Stimulated activated CD4-positive, alpha-beta T cell treated with anti-CD3 and anti-CD28 coated beads, Interleukin-15, amount 100 ng/mL, for 48 hours (primary cell): ENCODE measurements around the gene ARL3.
A peak's percentile ranks its signal among the peaks of the same experiment; 100 is the strongest.
"Not testable (repeated sequence)": the region's sequence is repeated elsewhere in the genome, so short reads cannot be mapped to it uniquely, and the experiment has no call there.

Experiments used
- DNase-seq, 2 donors: peaks; one replicate each; pipeline ENCODE4 v3.0.0-alpha.2; 2020; ENCODE audit warnings: low read depth in 2 of 2

The ARL3 gene

DNA sequence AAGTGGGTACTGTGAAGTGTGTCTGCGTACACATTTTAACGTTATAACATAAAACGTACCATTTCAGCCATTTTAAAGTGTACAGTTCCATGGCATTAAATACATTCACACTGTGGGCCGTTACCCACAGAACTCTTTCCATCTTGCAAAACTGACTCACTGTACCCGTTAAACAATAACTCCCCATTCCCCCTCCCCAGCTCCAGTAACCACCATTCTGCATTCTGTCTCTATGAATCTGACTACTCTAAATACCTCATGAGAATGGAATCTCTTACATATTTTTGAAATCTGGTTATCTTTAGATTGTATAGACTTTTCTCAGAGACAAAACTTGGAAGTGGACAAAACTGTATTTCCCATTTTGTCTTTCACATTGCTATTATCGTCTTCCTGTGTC is 9.3 kb downstream of the ARL3 start:
- no peak for DNase-seq

DNA sequence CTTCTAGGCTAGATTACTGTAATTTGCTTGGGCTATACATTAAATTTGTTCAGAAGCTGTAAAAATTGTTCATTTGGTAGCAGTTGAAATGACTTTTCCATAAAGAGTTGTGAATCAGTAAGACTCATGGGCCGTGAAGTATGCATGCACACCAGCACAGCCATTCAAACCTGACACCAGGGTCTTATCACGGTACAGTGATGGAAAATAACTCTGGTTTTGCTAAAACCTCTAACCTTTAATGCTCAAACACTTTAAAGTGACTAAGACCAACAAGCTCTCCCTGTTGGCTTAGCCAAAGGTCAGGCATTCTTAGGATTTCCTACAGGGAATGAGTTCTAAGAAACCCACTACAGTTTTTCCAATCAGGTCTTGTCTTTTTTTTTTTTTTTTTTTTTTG is 11.5 kb downstream of the ARL3 start:
- no peak for DNase-seq

DNA sequence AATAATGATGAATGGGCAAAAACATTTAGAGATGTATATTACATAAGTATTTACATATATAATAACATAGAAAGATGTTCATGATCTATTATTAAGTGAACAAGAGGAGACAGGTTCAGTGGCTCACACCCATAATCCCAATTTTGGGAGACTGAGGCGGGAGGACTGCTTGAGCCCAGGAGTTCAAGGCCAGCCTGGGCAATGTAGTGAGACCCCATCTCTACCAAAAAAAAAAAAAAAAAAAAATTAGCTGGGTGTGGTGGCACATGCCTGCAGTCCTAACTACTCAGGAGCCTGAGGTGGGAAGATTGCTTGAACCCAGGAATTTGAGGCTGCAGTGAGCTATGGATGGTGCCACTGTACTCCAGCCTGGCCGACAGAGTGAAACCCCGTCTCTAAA is 12.4 kb downstream of the ARL3 start:
- DNase-seq = no peak

DNA sequence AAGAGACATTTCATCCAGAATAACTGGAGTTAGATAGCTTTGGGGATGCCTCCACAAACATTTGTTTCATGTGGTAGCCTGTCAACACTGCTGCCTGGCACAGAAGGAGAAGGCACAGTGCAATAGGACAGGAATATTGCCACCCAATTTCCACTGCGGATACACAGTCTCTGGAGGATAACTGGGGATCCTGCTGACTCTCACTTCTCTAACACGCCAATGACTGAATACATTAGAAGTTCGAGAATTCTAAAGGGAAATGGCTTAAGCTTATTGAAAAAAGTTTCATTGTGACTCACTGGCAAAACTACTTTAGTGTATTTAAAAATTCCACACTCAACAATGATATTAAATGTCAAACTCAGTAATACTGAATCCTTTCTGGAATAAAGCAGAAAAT is 12.9 kb downstream of the ARL3 start:
- no peak for DNase-seq

DNA sequence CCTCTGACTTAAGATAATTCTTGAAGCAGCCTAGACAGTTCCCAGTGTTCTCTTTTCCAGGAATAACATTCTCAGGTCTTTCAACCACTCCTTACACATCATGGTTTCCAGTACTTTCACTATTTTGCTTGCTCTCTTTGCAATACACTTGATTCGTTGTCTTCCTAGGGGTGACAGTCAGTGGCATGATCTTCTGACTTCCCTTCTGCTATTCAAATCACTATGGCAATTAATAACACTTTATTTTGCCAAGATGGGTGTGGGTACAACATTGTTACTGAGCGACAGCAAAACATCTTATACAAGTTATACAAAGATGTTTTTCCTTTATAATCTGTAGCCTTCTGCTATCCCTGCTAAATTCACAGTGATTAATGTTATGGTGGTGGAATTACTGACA is 15.3 kb downstream of the ARL3 start:
- DNase-seq = no peak

DNA sequence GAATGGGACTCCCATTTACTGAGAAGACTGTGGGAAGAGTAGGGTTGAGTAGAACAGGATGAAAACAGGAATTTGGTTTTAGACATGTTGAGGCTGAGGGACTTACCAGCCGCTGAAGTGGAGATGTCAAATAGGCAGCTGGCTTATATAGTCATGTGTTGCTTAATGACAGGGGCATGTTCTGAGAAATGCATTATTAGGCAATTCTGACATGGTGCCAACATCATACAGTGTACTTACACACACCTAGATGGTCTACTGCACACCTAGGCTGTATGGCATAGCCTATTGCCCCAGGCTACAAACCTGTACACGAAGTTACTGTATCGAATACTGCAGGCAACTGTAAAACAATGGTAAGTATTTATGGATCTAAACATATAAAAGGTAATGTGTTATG is 17.5 kb downstream of the ARL3 start:
- DNase-seq = no peak

DNA sequence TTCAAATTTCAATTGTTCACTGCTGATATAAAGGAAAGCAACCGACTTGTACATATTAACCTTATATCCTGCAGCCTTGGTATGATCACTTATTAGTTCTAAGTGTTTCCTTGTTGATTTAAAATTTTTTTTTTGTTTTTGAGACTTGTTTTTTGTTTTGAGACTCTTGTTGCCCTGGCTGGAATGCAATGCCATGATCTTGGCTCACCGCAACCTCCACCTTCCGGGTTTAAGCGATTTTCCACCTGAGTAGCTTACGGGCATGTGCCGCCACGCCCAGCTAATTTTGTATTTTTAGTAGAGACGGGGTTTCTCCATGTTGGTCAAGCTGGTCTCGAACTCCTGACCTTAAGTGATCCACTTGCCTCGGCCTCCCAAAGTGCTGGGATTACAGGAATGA is 18.8 kb downstream of the ARL3 start:
- DNase-seq = not testable (repeated sequence)

DNA sequence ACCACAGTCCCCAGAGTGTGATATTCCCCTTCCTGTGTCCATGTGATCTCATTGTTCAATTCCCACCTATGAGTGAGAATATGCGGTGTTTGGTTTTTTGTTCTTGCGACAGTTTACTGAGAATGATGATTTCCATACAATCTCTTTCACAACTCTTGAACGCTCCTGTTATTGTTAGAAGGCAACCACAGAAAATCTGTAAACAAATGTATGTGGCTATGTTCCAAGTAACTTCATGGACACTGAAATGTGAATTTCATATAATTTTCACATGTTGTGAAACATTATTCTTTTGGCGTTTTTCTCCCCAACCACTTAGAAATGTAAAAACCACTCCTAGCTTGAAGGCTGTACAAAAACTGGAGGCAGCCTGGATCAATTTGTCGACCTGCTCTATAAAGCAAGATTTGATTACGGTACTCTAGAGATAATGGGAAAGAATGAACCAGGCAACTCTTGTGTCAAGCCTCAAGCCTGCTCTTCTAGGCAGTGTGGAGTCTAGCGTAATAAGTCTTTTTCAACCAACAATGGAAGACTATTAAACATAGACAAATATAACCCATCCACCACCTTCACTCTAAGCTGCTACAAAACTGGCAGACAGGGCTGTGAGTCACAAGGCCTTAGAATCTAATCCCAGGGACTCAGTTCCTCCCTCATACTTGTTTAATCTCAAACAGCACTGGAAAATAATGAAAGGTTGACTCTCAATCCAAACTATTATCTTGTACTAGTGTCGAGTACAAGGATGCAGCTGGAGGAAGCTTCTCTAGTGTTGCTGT is 22.7 kb downstream of the ARL3 start:
- DNase-seq = no peak

DNA sequence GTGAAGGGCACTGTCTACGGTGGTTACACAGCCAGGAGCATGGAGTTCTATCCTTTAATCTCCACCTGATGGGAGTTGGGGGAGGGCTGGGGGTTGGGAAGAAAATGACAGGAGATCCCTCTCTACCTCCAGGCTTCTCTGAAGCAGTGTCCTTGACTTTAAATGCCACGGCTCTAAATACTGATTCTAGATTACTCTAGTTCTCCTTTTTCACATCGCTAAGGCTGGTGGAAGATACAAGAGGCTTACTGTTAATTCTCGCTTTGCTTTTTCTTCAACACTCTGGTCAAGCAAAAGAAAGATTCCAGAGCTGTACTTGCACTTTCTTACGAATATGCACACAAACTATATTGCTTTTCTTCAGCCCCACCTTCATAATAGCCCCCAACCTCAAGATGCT is 30.5 kb downstream of the ARL3 start:
- DNase-seq = no peak

DNA sequence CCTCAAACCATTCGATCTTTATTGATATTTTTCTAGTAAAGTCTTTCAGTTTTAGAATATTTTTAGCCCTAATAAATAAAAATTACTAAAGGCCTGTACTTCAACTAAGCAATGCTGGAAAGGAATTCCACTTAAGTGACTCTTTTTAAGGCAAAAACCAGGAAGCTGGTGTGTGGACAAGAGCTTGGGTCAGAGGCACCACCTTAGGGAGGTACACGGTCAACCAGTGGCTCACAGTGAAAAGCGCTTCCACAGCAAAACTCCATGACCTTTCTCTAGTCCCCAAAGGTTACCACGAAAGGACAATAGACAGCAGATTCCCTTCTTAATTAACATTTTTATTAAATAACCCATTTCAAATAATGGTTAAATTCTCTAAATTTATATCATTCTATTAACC is 31.2 kb downstream of the ARL3 start:
- DNase-seq = no peak

DNA sequence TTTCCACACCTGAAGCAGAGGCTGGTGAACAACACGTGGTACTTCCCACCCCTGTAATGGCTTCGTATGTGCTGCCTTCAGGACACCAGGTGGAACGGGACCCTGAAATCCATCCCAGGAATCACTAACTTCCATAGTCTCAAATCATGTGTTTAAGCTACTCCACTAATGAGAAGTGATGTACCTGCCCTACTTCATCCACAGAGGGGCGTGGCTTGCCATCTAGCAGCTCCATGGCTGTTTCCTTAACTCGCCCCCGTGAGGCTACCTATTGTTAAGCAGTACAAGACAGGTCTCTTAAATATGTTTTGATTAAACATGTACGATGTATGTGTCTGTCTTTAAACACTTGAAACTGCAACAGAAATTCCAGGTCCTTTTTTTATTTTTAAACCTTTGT is 31.8 kb downstream of the ARL3 start:
- no peak for DNase-seq

DNA sequence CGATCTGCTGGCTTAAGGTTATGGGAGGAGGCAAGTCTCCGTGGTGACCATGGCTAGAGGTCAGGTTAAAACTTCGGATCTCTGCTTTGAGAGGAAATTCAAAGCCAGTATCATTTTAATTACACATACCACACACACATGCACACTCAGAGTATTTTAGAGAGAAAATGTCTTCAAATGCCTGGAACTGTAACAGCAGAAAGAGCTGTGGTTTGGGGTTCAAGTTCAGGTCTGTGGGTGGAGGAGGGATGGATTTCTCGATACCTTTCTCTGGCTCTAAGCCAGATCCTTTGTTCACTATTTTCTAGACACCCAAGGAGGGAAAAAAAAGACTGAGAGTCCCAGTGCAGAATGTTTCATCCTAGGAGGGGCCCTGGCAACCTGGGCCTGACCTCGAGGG is 32.5 kb downstream of the ARL3 start:
- DNase-seq = no peak

DNA sequence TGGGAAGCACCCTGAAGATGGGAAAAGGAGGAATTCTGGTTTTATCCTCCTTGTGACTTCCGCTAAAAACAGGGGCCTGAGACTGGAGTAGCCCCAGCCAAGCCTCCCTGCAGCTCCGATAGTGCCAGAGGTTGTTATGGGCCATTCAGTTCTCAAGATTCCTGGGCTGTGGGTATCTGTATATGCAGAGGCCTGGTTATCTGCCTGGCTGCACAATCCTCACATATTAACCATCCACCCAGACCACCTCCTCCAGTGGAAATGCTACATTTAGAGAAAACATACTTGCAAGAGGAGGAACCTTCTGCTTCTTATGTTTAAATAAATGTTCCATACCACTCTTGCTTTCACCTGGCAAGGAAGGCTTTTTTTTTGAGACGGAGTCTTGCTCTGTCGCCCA is 34.6 kb downstream of the ARL3 start:
- no peak for DNase-seq

DNA sequence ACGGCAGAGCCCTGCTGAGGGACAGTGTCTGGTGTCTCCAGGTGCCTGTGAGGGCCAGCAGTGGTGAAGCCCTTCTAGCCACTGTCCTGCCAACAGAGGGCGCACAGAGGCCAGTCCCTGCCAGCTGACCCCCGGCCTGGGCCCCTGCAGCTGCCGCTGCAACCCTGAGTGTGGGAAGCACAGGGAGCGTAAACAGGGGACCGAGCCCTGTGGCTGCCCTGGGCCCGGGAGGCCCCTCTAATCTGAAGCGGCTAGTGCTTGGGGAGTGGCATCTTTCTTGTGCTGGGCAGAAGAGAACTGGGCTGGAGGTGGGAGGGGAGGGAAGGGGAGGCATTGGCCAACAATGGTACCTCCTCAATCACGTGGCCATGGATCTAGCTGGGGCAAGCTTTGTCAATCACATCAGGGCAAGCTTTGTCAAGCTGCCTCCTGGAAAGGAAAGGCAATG is 35.3 kb downstream of the ARL3 start:
- DNase-seq = no peak

DNA sequence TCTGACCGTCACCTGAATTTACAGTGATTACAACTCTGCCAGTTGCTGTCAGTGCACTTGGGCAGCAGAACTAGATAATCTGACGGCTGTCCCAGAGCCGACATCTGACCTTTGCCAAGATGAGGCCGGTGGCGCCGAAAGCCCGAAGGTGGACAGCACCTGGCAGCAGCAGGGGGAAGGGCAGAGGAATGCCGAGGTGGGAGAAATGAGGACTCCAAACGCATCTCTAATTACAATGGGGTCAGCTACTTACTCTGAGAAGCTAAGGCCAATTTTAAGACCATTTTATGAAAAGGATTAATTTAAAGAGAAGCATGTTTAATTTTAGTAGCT is 36.2 kb downstream of the ARL3 start:
- DNase-seq = no peak

DNA sequence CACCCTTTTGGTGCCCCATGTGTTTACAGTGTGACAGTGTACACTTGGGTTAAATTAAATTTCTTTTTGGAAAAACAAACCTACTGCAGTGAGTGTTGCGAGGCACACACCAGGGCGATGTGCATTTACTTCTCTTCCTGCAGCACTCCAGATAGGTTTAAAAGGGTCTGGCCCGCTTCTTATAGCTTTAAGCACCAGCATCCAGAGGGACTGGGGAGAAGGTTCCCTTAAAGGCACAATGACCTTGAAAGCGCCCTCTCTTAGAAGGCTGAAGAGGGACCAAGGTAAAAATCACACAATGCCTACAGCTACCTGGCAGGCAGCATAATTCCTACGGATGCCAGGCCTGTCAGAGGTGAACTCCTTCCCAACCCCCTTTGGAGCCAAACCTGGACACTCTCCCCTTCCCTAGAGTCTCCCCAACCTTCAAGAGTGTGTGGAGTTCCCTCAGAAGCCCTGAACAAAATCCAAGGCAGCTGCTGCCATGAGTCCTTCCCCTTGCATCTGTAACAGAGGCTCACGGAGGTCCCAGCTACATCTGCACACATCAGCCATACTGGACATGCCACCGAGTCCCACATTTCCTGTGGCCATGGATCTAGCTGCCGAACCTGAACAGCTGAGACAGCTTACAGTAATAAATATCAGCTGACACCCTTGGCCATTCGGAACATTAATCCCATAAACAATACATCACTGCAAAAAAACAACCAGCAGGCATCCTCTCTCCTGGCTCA is 36.7 kb downstream of the ARL3 start:
- no peak for DNase-seq

DNA sequence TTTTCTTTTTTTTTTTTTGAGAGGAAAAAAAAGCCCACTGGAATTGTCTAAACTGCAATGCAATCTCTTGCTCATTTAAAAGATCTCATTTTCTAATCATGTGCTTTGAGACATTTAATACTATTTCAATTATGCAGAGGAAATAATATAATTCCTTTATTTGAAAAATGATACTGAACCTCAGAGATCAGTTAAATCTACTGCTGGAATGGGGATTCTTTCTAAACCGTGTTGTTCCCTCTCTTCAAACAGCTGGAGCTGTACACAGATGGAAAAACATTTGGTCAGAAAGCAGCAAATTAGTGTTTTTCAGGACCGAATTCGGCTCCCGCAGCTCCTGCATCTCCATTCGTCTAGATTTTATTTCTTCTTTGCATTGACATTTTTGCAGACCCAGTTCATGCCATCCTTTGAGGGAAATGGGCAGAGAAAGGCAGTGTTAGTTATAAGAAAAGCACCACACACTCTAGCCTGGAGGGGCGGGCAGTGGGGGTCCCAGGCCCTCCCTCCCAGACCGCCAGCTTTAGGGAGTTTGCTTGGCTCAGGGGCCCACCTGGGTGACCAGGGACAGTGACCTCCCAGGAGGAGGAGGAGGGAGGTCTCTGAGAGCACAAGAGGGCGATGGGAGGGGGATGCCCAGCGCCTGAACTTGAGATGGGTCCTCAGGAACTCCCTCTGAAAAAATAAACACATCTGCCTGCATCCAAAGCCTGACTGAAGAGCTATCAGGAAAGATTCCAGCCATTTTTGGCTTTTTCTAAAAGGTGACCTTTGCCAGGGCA is 37.5 kb downstream of the ARL3 start:
- DNase-seq = no peak

DNA sequence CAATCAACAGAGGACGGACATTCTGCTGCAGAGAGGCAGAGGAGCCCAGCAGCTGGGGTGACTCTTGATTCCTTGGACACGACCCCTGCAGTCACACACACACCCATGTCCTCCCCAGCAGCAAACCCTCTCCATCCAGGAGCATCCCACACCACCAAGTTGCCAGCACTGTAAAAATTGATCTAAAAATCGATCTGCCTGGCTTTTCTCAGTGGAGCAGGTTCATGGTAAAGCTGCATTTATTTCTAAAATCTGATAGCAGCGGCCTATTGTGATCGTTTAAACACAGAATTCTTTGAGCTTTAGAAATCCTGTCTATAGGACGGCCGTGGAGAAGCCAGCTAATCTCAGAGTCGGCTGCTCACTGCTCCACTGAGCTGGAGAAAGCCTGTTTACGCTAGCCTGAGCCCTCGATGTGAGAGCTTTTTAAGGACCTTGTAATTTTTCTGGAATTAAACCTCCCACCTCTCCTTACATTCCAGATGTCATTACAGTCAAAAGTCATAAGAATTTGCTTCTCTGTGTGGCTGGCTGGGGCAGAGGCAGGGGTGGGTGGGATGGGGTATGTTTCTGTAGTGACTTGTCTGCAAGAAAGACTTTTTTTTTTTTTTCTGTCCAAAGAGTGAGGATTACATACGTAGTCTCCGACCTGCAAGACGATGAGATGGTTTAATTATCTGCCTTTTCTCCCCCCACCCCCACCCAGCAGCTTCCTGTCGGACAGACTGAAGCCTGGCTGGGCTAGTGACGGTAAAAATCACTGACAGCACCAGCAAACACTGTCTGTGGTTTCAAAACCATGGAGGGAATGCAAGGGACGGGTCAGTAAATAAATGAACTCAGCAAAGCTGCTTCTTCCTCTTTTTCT is 38.3 kb downstream of the ARL3 start:
- no peak for DNase-seq

DNA sequence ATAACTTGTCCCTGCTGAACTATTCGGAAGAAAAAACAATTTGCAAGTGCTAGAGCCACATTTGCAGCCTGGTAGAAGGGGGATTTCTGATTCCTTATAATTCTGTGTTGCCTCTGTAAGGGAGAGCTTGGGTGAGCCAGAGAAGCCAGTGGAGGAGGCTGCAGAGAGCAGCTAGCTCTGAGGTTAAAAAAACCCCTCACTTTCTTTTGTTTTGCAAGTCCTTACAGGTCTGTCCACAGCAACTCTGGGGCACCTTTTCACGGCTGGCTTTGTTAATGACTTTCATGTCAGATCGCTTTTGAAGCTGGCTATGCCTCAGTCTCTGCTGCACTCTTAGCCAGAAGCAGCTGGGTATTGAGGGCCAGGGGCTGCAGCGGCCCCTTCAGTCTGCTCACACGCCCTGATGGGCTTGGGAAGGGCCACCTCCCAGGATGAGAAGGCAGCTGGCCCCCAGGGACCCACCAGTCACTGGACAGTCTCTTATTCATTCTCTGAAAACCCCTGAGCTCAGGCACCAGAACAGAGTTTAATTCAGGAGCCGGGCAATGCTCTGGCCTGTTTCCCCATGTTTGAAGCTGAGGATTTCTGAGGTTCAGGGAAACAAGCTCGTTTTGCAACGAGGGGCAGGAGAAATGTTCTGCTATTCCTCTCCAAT is 39.1 kb downstream of the ARL3 start:
- no peak for DNase-seq

DNA sequence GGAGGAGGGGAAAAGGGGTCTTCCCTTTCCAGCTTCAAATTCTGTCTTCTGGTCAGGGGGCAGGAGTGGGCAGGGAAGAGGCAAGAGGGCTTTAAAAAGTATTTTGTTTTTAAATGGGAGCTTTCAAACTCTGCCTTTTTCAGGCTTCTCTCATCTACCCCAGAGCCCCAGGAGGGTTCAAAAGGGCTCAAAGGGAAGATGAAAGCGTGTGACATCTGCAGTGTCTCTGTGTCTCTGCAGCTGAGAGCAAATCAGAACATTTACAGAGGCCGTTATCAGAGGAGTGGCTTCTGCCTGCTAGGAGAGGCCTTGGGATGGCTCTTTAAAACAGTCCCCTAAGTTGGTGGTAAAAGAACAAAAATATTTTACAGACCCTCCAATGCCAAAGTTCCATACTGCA is 39.6 kb downstream of the ARL3 start:
- DNase-seq = no peak

DNA sequence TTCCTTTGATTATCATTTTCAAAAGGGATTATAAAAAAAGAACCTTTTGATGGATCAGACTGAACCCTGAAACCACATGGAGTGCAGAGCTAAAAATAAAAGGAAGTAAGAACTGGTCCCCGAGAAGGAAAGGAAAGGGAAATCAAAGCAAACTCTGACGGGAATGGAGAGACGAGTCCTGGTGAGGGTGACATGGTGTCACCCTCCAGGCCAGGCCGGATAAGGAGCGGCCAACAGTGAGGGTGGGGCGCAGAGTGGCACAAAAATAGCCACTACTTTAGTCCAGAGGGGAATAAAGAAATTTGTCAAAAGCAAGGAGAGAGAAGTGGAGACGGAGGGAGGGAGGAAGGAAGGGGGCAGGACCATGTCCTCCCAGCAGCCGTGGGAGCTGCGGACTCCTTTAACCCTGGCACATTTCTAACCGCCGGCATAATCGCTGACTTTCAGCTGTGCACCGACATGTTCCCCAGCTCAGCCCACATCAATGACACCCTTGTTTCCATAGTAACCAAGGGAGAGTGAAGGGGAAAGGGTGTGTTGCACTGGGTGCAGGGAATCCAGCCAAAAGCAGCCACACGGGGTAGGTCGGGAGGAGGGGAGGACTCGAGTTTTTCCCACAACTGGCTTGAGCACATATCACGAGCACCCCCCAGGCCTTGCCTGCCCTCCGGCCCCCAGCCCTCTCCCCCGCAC is 40.2 kb downstream of the ARL3 start:
- peak; percentile 35 to 52 for DNase-seq
